ENCODE results near the gene CTBP2.
"Not testable (repeated sequence)": the region's sequence is repeated elsewhere in the genome, so short reads cannot be mapped to it uniquely, and the experiment has no call there.

CTBP2 gene

DNA sequence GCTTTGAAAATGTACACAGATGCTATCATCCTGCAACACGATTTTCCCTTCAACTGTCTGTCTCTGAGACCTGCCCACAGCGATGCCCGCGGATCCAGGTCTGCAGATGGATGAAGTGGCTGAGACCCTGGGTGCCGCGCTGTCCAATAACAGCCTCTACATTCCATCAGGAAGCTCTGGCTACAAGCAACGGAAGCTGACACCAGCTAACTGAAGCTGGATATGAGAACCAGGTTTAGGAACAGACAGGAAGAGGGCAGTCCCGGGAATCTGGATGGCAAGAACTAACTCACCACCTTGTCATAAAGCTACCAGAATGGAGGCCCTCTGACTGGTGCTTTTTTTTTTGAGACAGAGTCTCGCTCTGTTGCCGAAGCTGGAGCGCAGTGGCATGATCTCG is 32.3 kb upstream of the CTBP2 start:
- TF ChIP-seq CTCF (IDR thresholded peaks at IDR 0.05; ENCODE audit: extremely low read depth, missing control alignments): no peak

GRCh38 chr10:125192005-125192404 is 31.6 kb upstream of the CTBP2 start:
- TF ChIP-seq CTCF (IDR thresholded peaks at IDR 0.05; ENCODE audit: extremely low read depth, missing control alignments): no peak
- no peak for DNase-seq (ENCODE audit: low spot score)

More for the DNA sequence above, 32.3 kb upstream of the CTBP2 start:
- no peak for DNase-seq (ENCODE audit: low spot score)

GRCh38 chr10:125190946-125191345 is 30.6 kb upstream of the CTBP2 start:
- DNase-seq (ENCODE audit: low spot score): no peak
- no peak for TF ChIP-seq CTCF (IDR thresholded peaks at IDR 0.05; ENCODE audit: extremely low read depth, missing control alignments)

DNA sequence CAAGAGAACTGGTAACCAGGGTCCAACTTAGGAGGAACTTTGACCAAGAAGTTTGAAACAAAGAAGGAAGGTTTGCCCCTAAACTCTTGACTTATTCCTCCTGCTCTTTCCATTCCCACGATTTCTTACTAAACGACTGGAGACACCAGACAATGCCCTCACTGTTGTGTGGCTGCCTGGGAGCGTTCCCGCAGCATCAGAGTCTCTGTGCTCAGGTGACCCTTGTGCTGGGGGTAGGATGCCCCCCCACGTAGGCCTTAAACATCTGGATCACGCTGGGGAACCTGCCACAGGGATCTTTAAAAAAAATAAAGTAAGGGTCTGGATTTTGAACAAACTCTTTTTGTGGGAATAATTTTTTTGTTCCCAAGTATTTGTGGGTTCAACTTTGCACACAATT is 30.1 kb upstream of the CTBP2 start:
- no peak for DNase-seq (ENCODE audit: low spot score)
- no peak for TF ChIP-seq CTCF (IDR thresholded peaks at IDR 0.05; ENCODE audit: extremely low read depth, missing control alignments)

DNA sequence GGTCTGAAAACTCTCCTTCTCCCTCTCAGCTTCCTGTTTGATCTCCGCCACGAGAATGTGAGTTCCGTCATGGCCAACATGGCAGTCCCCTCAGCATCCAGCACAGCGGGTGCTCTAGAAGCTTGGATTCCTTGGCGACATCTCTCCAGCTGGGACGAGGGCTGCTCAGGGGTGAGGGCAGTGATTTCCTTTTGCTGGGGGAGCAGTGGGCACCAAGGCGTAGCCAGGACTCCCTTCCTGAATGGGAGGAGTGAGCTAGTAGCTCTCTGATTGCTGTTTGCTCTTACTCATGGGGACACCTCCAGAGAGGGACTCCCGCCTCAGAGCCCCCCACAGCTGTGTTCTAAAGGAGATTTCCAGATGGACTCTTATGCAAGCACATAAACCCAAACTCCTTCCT is 28.8 kb upstream of the CTBP2 start:
- TF ChIP-seq CTCF (IDR thresholded peaks at IDR 0.05; ENCODE audit: extremely low read depth, missing control alignments): no peak
- no peak for DNase-seq (ENCODE audit: low spot score)

DNA sequence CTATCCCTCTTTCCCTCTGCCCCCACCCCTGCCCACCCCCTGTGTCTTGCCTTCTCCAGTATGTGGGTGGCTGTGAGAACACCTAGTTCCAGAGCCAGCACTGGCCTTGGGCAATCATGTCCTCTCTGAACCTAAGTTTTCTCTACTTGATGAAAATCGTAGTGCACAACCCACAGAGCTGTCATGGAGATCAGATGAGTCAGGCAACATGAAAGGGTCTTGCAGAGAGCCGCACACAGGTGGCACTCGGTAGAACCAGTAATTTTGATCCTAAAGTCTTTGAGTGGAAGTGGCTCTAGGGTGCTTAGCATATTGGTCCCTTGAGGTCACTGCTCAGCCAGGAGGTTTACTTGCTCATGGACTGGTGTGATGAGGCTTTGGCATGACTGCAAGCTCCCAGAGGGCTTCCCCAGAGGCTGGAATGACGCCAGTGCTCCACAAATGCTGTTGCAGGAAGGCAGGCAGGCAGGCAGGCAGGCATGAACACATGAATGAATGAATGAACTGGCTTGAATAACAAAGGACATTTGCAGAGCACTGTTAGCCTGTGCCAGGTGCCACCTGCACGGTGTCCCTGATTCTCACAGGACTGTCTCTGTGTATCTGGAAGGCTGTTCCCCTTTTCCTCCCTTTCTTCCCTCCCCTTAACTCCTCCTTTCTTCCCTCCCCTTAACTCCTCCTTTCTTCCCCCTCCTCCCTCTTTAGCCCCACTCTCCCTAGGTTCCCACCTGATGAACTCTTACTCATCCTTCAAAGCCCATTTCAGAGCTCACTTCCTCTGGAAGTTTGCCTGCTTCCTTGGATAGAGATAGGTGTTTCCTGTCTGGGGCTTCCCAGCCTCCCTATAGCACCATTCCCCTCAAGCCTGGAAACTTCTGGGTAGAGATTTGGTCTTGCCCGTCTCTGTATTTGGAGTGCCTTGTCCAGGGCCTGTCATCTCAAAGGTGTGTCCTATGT is 27.2 kb upstream of the CTBP2 start:
- TF ChIP-seq CTCF (IDR thresholded peaks at IDR 0.05; ENCODE audit: extremely low read depth, missing control alignments): no peak
- DNase-seq (ENCODE audit: low spot score): no peak

DNA sequence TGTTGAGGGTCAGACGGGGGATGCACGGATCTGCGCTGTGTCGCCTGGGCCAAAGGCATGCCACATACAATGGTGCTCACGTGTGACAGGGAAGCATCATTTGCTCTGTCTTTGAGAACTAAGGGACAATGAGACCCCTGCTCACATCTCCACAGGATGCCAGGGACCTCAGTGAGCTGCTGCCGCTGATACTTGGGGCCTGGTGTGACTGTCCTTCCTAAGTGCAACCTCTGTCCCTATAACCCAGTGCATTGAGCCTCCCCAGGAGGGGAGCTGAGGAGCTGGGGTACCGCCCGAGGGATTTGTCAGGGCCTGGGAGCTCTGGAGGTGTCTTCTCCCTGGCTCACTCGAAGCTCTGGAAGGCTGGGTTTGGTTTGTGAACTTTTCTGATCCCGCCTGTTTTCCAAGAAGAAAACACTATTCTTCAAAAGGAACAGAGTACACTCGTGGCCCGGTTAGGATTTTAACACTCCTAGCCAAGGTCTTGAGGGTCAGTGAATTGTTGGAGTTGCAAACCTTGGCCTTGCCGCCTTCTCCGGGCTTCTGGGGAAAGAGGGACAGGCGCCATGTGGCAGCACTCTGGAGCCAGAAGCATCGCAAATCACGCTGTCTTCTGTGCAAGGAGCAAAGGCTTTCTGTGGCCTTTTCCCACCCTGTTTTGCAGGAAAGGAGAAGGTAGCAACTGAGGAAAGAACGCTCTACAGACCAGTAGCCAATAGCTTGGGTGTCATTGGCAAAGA is 26.2 kb upstream of the CTBP2 start:
- no peak for DNase-seq (ENCODE audit: low spot score)
- TF ChIP-seq CTCF (IDR thresholded peaks at IDR 0.05; ENCODE audit: extremely low read depth, missing control alignments): no peak

- not testable (repeated sequence) for DNase-seq (ENCODE audit: low spot score)
These were observed 18.7 kb upstream of the CTBP2 start for GRCh38 chr10:125179107-125179506.

All from GM20000 (cell line).